ENCODE data around the gene SPTY2D1. TPM values are rescaled to one million over a fixed set of nuclear protein-coding genes. Genes with fewer than 3 reads are reported as not detected.
"Not testable (repeated sequence)": the region's sequence is repeated elsewhere in the genome, so short reads cannot be mapped to it uniquely, and the experiment has no call there.

Gene SPTY2D1
- total RNA-seq, 1 experiment from 2014 or later: 16.1 TPM

GRCh38 chr11:18677560-18677959, 43.4 kb upstream of the SPTY2D1 start:
- TF ChIP-seq EZH2 (IDR thresholded peaks at IDR 0.05; ENCODE audit: borderline replicate concordance, low read depth, low read length, poor library complexity, severe bottlenecking): no peak
- POLR2A ChIA-PET (ENCODE audit: low non-redundant PET): no interaction called here
- CTCF ChIA-PET: interaction anchor here (0.7 kb wide), 2 partner anchors 100 to 948 kb away, joined by 4 to 7 read pairs; no protein-coding TSS in a partner anchor
- no peak for DNase-seq (ENCODE audit: low spot score)
- H3K9me3 ChIP-seq (ENCODE audit: low read depth, low read length, poor library complexity, severe bottlenecking): no peaks in the 10 kb centered on the region
- no peaks in the 10 kb centered on the region for H3K27me3 ChIP-seq (replicated peaks; ENCODE audit: insufficient read depth, low read depth, low read length, poor library complexity)
- no peak overlapping the region for H3K4me3 ChIP-seq (ENCODE audit: low read depth, low read length, poor library complexity, severe bottlenecking)
- no peaks in the 10 kb centered on the region for H3K4me1 ChIP-seq (ENCODE audit: insufficient read depth, low read length, poor library complexity, severe bottlenecking)
- intact Hi-C loops (cut with micrococcal nuclease; ENCODE audit: unreplicated experiment): no loop called here
- no peak overlapping the region for H3K27ac ChIP-seq (ENCODE audit: low read depth, low read length, poor library complexity, severe bottlenecking)
- no peaks in the 10 kb centered on the region for H3K36me3 ChIP-seq (ENCODE audit: insufficient read depth, low read length, poor library complexity, severe bottlenecking)
- BruUV-seq (replicated peaks): no TSS peak

DNA sequence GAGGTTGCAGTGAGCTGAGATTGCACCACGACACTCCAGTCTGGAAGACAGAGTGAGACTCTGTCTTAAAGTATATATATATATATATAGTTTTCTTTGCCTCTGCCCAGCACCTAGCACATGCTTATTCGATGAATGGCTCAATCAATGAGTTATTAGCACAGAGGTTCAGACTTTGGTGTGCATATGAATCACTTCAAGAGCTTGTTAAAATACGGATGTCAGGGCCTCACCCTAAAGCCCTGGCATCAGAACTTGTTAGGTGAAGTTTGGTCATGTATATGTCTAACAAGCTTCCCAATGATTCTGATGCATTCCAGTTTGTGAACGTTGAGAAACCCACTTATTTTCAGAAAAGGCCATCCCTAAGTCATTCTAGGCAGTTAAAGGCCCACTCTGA, 42.7 kb upstream of the SPTY2D1 start:
- no peak overlapping the region for H3K27ac ChIP-seq (ENCODE audit: low read depth, low read length, poor library complexity, severe bottlenecking)
- no peaks in the 10 kb centered on the region for H3K4me1 ChIP-seq (ENCODE audit: insufficient read depth, low read length, poor library complexity, severe bottlenecking)
- no TSS peak for BruUV-seq (replicated peaks)
- TF ChIP-seq EZH2 (IDR thresholded peaks at IDR 0.05; ENCODE audit: borderline replicate concordance, low read depth, low read length, poor library complexity, severe bottlenecking): no peak
- TF ChIP-seq, protein P1, sequence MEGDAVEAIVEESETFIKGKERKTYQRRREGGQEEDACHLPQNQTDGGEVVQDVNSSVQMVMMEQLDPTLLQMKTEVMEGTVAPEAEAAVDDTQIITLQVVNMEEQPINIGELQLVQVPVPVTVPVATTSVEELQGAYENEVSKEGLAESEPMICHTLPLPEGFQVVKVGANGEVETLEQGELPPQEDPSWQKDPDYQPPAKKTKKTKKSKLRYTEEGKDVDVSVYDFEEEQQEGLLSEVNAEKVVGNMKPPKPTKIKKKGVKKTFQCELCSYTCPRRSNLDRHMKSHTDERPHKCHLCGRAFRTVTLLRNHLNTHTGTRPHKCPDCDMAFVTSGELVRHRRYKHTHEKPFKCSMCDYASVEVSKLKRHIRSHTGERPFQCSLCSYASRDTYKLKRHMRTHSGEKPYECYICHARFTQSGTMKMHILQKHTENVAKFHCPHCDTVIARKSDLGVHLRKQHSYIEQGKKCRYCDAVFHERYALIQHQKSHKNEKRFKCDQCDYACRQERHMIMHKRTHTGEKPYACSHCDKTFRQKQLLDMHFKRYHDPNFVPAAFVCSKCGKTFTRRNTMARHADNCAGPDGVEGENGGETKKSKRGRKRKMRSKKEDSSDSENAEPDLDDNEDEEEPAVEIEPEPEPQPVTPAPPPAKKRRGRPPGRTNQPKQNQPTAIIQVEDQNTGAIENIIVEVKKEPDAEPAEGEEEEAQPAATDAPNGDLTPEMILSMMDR (conservative IDR thresholded peaks at IDR 0.05; ENCODE audit: low read depth, low read length): no peak
- no peaks in the 10 kb centered on the region for H3K27me3 ChIP-seq (replicated peaks; ENCODE audit: insufficient read depth, low read depth, low read length, poor library complexity)
- DNase-seq (ENCODE audit: low spot score): no peak
- ChIA-PET POLR2A (ENCODE audit: low non-redundant PET) (no interaction called here), CTCF (interaction anchor here (0.7 kb wide), 1 partner anchor 947 kb away, joined by 7 read pairs; no protein-coding TSS in a partner anchor)
- H3K36me3 ChIP-seq (ENCODE audit: insufficient read depth, low read length, poor library complexity, severe bottlenecking): no peaks in the 10 kb centered on the region
- no peaks in the 10 kb centered on the region for H3K9me3 ChIP-seq (ENCODE audit: low read depth, low read length, poor library complexity, severe bottlenecking)
- H3K4me3 ChIP-seq (ENCODE audit: low read depth, low read length, poor library complexity, severe bottlenecking): no peak overlapping the region
- intact Hi-C loops (cut with micrococcal nuclease; ENCODE audit: unreplicated experiment): no loop called here

- DNase-seq (ENCODE audit: low spot score): peak; percentile 46
- intact Hi-C loops (cut with micrococcal nuclease; ENCODE audit: unreplicated experiment); H3K27ac ChIP-seq (ENCODE audit: low read depth, low read length, poor library complexity, severe bottlenecking); BruUV-seq (replicated peaks); H3K36me3 ChIP-seq (ENCODE audit: insufficient read depth, low read length, poor library complexity, severe bottlenecking); H3K4me3 ChIP-seq (ENCODE audit: low read depth, low read length, poor library complexity, severe bottlenecking); H3K4me1 ChIP-seq (ENCODE audit: insufficient read depth, low read length, poor library complexity, severe bottlenecking); H3K27me3 ChIP-seq (replicated peaks; ENCODE audit: insufficient read depth, low read depth, low read length, poor library complexity); POLR2A ChIA-PET (ENCODE audit: low non-redundant PET); H3K9me3 ChIP-seq (ENCODE audit: low read depth, low read length, poor library complexity, severe bottlenecking): not testable (repeated sequence)
- CTCF ChIA-PET: interaction anchor here (0.9 kb wide), 1 partner anchor 50 kb away, joined by 3 read pairs; no protein-coding TSS in a partner anchor
These were observed 38.1 kb upstream of the SPTY2D1 start for GRCh38 chr11:18672209-18672608.

GRCh38 chr11:18671246-18671645, 37.1 kb upstream of the SPTY2D1 start:
- H3K36me3 ChIP-seq (ENCODE audit: insufficient read depth, low read length, poor library complexity, severe bottlenecking): no peaks in the 10 kb centered on the region
- no peak overlapping the region for H3K4me3 ChIP-seq (ENCODE audit: low read depth, low read length, poor library complexity, severe bottlenecking)
- POLR2A ChIA-PET (ENCODE audit: low non-redundant PET): no interaction called here
- H3K4me1 ChIP-seq (ENCODE audit: insufficient read depth, low read length, poor library complexity, severe bottlenecking): no peaks in the 10 kb centered on the region
- no peak overlapping the region for H3K27ac ChIP-seq (ENCODE audit: low read depth, low read length, poor library complexity, severe bottlenecking)
- H3K27me3 ChIP-seq (replicated peaks; ENCODE audit: insufficient read depth, low read depth, low read length, poor library complexity): no peaks in the 10 kb centered on the region
- intact Hi-C loops (cut with micrococcal nuclease; ENCODE audit: unreplicated experiment): no loop called here
- DNase-seq (ENCODE audit: low spot score): no peak
- CTCF ChIA-PET: no interaction called here
- H3K9me3 ChIP-seq (ENCODE audit: low read depth, low read length, poor library complexity, severe bottlenecking): no peaks in the 10 kb centered on the region
- BruUV-seq (replicated peaks): no TSS peak
- TF ChIP-seq EZH2 (IDR thresholded peaks at IDR 0.05; ENCODE audit: borderline replicate concordance, low read depth, low read length, poor library complexity, severe bottlenecking): no peak
- TF ChIP-seq, protein P1 (conservative IDR thresholded peaks at IDR 0.05; ENCODE audit: low read depth, low read length): no peak
